ENCODE results near the gene PRKACG.
A peak's percentile ranks its signal among the peaks of the same experiment; 100 is the strongest.

PRKACG gene

DNA sequence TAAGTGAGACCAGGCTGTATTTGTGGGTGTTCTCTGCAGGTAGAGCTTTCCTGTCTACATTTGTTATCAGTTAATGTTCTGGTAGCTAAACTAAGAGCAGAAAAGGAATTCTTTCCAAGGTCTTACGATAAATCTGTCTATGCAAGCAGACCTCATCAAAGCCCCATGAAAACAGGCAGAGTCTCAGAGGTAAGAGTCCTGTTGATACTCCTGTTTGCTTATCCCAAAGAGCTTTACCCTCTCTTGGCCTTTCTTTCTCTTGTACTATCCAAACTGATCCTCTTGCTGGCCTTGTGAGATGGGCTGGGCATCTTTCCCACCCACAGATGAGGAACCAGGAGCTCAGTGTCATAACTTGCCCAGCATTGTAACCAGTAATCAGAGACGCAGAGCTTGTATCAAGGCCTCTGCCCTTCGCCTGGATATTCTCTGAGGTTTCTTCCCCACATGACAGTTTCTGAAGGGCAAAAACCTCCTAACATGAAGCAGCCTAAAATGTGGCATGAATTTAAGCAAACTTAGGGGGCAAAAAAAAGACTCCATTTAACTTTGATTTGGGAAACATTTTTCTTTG lies 33.5 kb downstream of the PRKACG start:
- no peak for DNase-seq

DNA sequence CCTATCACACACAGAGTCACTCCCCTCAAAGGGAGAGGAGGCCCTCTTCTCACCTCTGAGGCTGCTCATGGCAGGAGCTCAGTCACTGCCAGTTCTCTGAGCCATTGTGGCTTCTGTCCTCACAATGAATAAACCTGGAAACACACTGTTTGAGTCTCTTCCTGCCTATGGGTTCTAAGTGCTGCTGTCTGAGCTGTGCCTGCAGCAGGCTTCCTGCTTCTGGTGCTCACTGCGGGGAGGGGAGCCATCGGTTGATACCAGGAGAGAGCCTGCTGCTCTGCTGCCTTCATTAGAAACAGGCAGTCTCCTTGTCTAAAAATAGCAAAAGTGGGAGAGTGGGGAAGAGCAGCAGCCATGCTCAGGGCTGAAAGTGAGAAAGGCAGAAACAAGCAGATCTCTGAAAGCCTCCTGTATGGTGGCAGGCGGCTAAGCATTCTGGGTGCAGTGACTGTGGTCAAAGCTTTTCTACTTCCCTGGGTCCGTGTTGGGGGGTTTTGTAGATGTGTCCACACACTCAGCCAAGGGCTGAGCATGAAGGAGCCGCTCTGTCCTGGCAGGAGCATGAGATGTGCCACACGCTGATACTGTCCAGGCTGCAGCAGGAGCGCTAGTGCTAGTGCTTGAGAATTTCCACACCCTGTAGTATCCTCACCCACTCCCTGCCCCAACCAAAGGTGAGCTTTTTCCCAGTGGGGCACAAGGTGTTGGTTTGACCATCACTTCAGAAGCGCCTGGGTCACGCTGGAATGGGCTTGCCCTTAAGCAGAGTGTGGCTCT lies 34.2 kb downstream of the PRKACG start:
- DNase-seq = no peak

DNA sequence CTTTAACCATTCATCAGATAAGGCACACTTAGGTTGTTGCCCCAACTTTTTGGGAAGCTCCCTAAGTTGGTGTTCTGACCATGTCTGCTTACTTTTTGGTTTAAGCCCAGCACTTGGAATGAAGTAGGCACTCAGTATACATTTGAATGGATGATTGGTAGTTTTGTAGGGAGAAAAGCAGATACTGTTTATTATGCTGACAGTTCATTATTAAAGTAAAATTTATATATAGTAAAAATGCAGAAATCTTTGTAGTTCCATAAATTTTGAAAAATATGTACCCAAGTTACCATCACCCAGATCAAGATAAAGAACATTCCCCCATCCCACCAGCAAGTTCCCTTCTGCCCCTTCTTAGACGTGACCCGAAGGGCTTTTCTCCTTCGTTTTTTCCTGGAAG lies 35.4 kb downstream of the PRKACG start:
- DNase-seq = no peak

DNA sequence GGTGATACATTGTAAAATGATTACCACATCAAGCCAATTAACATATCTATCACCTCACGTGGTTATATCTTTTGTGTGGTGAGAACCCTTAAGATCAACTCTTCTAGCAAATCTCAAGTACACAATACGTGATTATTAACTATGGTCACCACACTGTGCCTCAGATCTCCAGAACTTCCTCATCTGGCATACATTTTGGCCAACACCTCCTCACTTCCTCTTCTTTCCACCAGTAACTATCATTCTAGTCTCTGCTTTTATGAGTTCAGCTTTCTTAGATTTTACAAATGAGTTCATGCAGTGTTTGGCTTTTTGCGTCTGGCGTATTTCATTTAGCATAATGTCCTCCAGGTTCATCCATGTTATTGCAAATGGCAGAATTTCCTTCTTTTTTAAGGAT lies 35.8 kb downstream of the PRKACG start:
- peak; percentile 3 for DNase-seq

DNA sequence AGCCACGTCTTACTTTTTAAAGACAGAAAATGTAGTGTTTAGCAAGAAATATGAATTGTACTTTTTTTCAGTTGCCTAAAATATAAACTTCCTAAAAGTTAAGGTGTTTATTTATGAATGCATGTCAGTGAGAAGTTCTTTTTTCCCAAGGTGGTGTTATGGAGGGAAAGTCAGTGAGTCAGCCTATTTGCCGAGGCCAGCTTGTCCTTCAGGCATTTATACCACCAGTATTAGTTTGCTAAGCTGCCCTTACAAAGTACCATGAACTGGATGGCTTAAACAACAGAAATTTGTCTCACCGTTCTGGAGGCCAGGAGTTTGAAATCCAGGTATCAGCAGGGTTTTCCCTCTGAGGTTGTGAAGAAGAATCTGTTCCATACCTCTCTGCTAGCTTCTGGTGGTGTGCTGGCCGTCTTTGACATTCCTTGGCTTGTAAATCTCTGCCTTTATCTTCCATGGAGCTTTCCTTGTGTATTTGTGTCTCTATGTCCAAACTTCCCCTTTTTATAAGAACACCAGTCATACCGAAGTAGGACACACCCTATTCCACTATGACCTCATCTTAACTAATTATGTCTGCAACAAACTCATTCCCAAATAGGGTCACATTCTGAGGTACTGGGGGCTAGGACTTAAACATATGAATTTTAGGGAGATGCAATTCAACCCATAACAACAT lies 38.4 kb downstream of the PRKACG start:
- DNase-seq = peak; percentile 2

DNA sequence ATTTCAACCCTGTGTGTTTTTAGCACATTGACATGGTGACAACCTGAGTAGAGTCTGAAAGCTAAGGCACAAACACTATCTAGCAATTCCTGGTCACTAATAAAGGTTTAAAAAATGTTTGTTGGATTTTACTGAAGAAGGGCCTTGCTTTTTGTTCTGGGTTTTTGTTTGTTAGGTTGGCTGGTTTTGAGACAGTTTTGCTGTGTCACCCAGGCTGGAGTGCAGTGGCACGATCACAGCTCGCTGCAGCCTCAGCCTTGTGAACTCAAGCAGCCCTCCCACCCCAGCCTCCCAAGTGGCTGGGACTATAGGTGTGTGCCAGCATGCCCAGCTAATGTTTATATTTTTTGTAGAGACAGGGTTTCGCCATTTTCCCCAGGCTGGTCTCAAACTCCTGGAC lies 39.0 kb downstream of the PRKACG start:
- no peak for DNase-seq

DNA sequence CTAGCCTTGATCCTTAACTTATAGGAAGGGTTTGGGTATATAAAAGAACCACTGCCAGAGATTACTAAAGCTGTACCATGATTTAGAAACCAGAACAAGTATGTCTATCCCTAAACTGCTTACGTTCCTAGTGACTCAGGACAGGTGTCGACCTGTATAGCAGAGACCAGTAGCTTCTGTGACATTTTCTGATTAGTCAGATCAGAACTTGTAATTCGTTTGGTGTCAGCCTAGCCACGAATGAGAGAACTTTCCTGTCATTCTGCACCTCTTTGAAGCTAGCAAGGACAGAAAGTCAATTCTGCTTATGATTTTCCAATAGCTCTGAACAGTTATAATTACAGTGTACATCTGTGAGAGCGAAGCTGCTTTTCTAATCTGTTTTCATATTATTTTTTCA lies 39.5 kb downstream of the PRKACG start:
- DNase-seq = no peak

DNA sequence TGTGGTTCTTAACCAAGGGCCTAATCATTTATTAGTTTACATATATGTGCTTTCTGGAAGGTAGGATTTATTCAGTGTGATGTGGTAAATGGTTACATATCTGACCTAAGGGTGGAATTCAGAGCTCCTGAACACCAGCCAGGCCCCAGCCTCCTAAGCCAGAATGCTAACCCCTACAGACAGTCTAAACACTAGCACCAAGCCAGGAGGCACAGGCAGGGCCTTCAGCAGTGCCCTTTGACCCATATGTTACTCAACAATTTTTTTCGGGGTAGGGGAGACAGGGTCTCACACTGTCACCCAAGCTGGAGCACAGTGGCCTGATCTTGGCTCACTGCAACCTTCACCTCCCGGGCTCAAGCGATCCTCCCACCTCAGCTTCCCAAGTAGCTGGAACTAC lies 40.3 kb downstream of the PRKACG start:
- DNase-seq = no peak

DNA sequence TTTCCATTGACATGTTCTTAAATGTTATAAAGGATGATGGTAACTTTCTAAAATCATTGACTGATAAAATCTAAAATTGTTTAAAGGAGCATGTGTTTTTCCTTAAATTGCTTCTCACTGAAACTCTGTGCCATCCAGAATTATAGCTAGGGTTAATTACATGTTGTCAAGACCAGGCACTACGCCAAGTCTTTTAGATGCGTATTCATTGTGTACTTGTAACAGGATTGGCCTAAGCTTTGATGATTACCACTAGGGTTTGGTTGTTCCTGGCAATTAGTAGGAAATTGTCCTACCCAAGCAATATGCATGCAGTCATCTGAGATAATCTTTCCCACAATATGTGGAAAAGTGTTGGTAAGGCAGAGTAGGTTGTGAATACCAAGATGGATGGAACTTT lies 43.8 kb downstream of the PRKACG start:
- DNase-seq = no peak

DNA sequence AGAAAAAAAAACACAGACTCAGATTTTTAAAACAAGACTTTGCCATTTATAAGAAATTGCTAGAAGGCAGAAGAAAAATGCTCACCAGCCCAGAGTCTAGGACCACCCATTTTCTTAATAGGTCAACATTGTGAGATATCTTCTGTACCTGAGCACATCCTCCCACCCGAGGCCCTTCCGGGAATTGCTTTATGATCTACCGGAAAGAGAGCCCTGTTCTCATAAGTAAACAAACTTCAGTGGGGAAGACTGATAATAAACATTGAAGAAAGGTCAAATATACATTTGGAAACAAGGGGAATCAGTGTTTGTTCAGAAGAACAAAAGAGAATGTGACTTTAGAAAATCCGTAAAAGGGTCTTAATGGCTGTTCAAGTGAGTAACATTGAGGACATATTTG lies 44.4 kb downstream of the PRKACG start:
- no peak for DNase-seq

DNA sequence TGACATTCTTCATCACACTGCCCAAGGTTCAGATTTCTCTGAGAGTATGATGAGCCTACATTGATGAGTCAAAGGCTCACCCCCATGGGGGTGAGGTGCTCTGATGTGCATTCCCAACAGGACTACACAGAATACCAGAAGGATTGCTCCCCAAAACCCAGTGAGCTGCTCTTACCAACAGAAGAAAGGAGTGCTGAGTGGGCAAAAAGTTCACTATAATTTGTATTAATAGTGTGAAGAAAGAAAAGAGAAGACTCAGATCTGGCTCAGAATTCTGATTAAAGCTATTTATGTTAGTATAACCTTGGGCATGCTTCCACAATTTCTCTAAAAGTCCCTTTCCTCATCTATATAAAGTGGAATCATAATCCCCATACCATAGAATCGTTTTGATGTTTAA lies 46.1 kb downstream of the PRKACG start:
- no peak for DNase-seq

DNA sequence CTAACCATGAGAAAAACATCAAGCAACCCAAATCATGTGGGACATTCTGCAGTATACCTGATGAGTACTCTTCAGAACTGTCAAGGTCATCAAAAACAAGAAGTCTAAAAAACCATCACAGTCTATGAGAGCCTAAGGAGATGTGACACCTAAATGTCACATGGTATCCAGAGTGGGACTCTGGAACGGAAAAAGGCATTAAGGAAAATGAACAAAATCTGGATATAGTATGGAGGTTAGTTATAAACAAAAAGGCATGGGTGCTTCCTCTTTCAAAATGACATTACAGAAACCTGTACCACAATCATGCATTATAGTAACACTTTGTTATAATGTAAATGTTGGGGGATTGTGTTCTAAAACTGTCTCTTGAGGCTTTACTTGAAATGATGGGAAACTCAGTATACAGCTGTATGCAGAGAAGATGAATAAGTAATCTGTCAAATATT lies 47.4 kb downstream of the PRKACG start:
- DNase-seq = no peak

DNA sequence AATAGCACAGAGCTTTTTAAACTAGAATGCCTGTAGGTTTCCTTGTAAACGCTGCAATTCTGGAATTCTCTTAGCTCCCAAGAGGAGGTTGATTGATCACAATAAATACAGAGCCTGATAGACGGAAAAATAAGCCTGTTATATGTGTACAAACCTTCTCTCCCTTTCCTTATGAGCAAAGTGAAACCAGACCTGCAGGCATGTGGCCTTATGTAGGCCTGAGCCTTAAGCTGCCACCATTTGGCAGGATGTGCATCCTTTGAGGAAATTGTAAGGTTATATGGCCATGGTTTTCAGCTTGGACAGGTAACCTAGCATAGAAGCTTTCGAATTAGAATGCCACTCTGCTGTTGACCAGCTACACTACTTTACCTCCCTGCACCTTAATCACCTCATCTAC lies 49.1 kb downstream of the PRKACG start:
- no peak for DNase-seq

DNA sequence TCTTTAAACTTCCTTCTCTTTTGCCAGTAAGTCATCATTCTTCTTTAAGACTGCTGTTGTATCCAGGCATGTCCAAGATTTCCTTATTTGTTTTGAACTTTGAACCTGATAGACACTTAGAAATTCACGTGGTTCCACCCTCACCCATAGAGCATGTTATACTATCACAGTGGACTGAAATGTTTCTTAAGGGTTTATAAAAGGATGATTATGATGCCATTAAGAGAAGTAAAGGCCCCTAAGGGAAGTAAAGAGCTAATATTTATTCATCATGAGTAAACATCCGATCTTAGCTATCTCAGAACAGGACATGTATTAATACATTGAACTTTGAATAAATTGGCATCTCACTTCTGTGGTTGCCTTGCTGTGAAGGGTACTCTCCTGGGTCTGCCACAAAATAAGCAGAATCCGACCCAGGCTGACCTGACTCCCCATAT lies 49.8 kb downstream of the PRKACG start:
- no peak for DNase-seq

DNA sequence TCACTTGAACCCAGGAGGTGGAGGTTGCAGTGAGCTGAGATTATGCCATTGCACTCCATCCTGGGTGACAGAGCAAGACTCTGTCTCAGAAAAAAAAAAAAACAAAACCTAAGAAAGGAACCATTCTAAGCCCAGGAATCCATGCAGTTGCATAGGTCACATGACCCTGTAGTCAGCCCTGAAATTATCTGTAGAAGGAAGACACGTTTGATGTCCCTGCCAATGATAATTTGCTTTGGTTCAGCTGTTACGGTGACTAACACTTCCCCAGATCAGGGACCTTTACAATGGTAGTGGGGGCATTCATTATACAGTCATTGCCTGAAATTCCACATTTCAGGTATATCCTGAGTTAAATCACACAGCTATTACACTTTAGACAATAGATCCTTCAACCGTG lies 50.5 kb downstream of the PRKACG start:
- no peak for DNase-seq
